ENCODE measurements around the gene NAA38.
"Not testable (repeated sequence)": the region's sequence is repeated elsewhere in the genome, so short reads cannot be mapped to it uniquely, and the experiment has no call there.

The NAA38 gene

GRCh38 chr17:7824021-7824924, 33.1 kb downstream of the NAA38 start:
- DNase-seq (ENCODE audit: low read depth in 2 of 2), result no peak

GRCh38 chr17:7823581-7824001, 33.8 kb downstream of the NAA38 start:
- no peak for DNase-seq (ENCODE audit: low read depth in 2 of 2)

- no peak for DNase-seq (ENCODE audit: low read depth in 2 of 2)
Observed at GRCh38 chr17:7822126-7822525, 35.2 kb downstream of the NAA38 start.

- DNase-seq (ENCODE audit: low read depth in 2 of 2), result no peak
Observed at GRCh38 chr17:7820231-7820630, 37.1 kb downstream of the NAA38 start.

- no peak for DNase-seq (ENCODE audit: low read depth in 2 of 2)
Observed at GRCh38 chr17:7818746-7819645, 38.4 kb downstream of the NAA38 start.

- no peak for DNase-seq (ENCODE audit: low read depth in 2 of 2)
Observed at GRCh38 chr17:7818026-7818425, 39.3 kb downstream of the NAA38 start.

GRCh38 chr17:7817643-7817964, 39.8 kb downstream of the NAA38 start:
- DNase-seq (ENCODE audit: low read depth in 2 of 2), result no peak

GRCh38 chr17:7816926-7817642, 40.3 kb downstream of the NAA38 start:
- DNase-seq (ENCODE audit: low read depth in 2 of 2), result no peak

- no peak for DNase-seq (ENCODE audit: low read depth in 2 of 2)
Observed at GRCh38 chr17:7814969-7815368, 42.4 kb downstream of the NAA38 start.

- no peak for DNase-seq (ENCODE audit: low read depth in 2 of 2)
Observed at GRCh38 chr17:7811251-7811650, 46.1 kb downstream of the NAA38 start.

GRCh38 chr17:7809791-7810343, 47.5 kb downstream of the NAA38 start:
- DNase-seq (ENCODE audit: low read depth in 2 of 2), result not testable (repeated sequence)

GRCh38 chr17:7809086-7809790, 48.1 kb downstream of the NAA38 start:
- no peak for DNase-seq (ENCODE audit: low read depth in 2 of 2)

GRCh38 chr17:7807206-7807605, 50.2 kb downstream of the NAA38 start:
- no peak for DNase-seq (ENCODE audit: low read depth in 2 of 2)

Data from stimulated activated CD4-positive, alpha-beta T cell treated with anti-CD3 and anti-CD28 coated beads, Interleukin-1b, Interleukin-23, amount 100 ng/mL, for 4 hours (primary cell).